ENCODE data around the gene HSPA1A. TPM values are rescaled to one million over a fixed set of nuclear protein-coding genes. Genes with fewer than 3 reads are reported as not detected.

HSPA1A gene
- polyA plus RNA-seq, 1 experiment, result 46.6 TPM

GRCh38 chr6:31794294-31794865 is 21.0 kb upstream of the HSPA1A start:
- H3K27me3 ChIP-seq (ENCODE audit: control insufficient read depth, insufficient read depth, low read length), result no peaks in the 10 kb centered on the region
- ChIA-PET POLR2A (interaction anchor here (1.7 to 2.9 kb wide), 3 partner anchors 12 to 33 kb away, joined by 7 to 27 read pairs (median 10); partner anchors contain the start of genes HSPA1B and LSM2), CTCF (interaction anchor here (1.0 to 2.3 kb wide), 2 partner anchors 8 to 12 kb away, joined by 3 to 25 read pairs; partner anchors contain the start of gene LSM2)
- DNase-seq (ENCODE audit: low read depth, low spot score), result no peak
- no peak for TF ChIP-seq CTCF (IDR thresholded peaks at IDR 0.05; ENCODE audit: low read depth, low read length)
- H3K4me3 ChIP-seq (ENCODE audit: low read depth, low read length), result peak overlapping the region; percentile 84
- peak overlapping the region; percentile 77 for H3K27ac ChIP-seq (ENCODE audit: low read depth, low read length)
- no peaks in the 10 kb centered on the region for H3K9me3 ChIP-seq (ENCODE audit: control insufficient read depth, insufficient read depth, low read length)

- Histone ChIP-seq H3K27ac (ENCODE audit: low read depth, low read length) (peak overlapping the region; percentile 77), H3K9me3 (ENCODE audit: control insufficient read depth, insufficient read depth, low read length) (no peaks in the 10 kb centered on the region), H3K27me3 (ENCODE audit: control insufficient read depth, insufficient read depth, low read length) (no peaks in the 10 kb centered on the region), H3K4me3 (ENCODE audit: low read depth, low read length) (peak overlapping the region; percentile 84)
- ChIA-PET CTCF (interaction anchor here (1.0 to 2.3 kb wide), 6 partner anchors 8 to 80 kb away, joined by 3 to 25 read pairs (median 3); partner anchors contain the start of genes LSM2 and LY6G6D), POLR2A (interaction anchor here (0.6 to 2.9 kb wide), 7 partner anchors 12 to 112 kb away, joined by 3 to 27 read pairs (median 7); partner anchors contain the start of genes HSPA1A, HSPA1B, HSPA1L and LSM2)
- no peak for TF ChIP-seq CTCF (IDR thresholded peaks at IDR 0.05; ENCODE audit: low read depth, low read length)
- DNase-seq (ENCODE audit: low read depth, low spot score), result no peak
Observed at GRCh38 chr6:31794866-31795615, 20.3 kb upstream of the HSPA1A start.

GRCh38 chr6:31795616-31796298 is 19.6 kb upstream of the HSPA1A start, which contains the start of gene VARS1:
TSS of gene VARS1 (minus strand) at chr6:31795752. CDS start at chr6:31795217, 535 bp downstream.
- H3K27me3 ChIP-seq (ENCODE audit: control insufficient read depth, insufficient read depth, low read length), result no peaks in the 10 kb centered on the region
- H3K9me3 ChIP-seq (ENCODE audit: control insufficient read depth, insufficient read depth, low read length), result no peaks in the 10 kb centered on the region
- peak; percentile 62 for DNase-seq (ENCODE audit: low read depth, low spot score)
- ChIA-PET POLR2A (interaction anchor here (0.6 to 2.9 kb wide), 9 partner anchors 11 to 66 kb away, joined by 4 to 27 read pairs (median 5); partner anchors contain the start of genes HSPA1A, HSPA1B, HSPA1L and LSM2), CTCF (interaction anchor here (0.7 to 2.3 kb wide), 13 partner anchors 9 to 259 kb away, joined by 3 to 25 read pairs (median 3); partner anchors contain the start of genes LSM2 and LY6G6D)
- peak; percentile 72 for TF ChIP-seq CTCF (IDR thresholded peaks at IDR 0.05; ENCODE audit: low read depth, low read length)
- peak within 1 kb of the TSS; percentile 84 for H3K4me3 ChIP-seq (ENCODE audit: low read depth, low read length)
- H3K27ac ChIP-seq (ENCODE audit: low read depth, low read length), result peak within 1 kb of the TSS; percentile 77

GRCh38 chr6:31796993-31797385 is 18.4 kb upstream of the HSPA1A start:
- POLR2A ChIA-PET, result interaction anchor here (1.4 to 2.9 kb wide), 3 partner anchors 17 to 31 kb away, joined by 3 to 27 read pairs (median 5); partner anchors contain the start of genes HSPA1A, HSPA1B and HSPA1L
- Histone ChIP-seq H3K27ac (ENCODE audit: low read depth, low read length) (no peak overlapping the region), H3K4me3 (ENCODE audit: low read depth, low read length) (no peak overlapping the region), H3K27me3 (ENCODE audit: control insufficient read depth, insufficient read depth, low read length) (no peaks in the 10 kb centered on the region), H3K9me3 (ENCODE audit: control insufficient read depth, insufficient read depth, low read length) (no peaks in the 10 kb centered on the region)
- DNase-seq (ENCODE audit: low read depth, low spot score), result no peak
- CTCF ChIA-PET, result interaction anchor here (0.6 to 2.3 kb wide), 3 partner anchors 9 to 49 kb away, joined by 3 to 25 read pairs (median 5); partner anchors contain the start of gene LSM2
- no peak for TF ChIP-seq CTCF (IDR thresholded peaks at IDR 0.05; ENCODE audit: low read depth, low read length)

All from AG04450 (cell line).